Astrocyte (in vitro differentiated cells and primary cell): ENCODE results near the gene NADK.

ENCODE experiments used
- CTCF ChIP-seq: IDR thresholded peaks from 2 replicates; pipeline ENCODE4 v1.5.1; 2011; ENCODE audit warnings: low read depth, mild to moderate bottlenecking, inconsistent platforms, low read length, moderate library complexity; ENCODE audit not compliant: insufficient read depth
- EZH2 ChIP-seq: IDR thresholded peaks from 2 replicates; pipeline ENCODE4 v1.6.1; 2012; ENCODE audit warnings: mild to moderate bottlenecking, low read length, inconsistent platforms; ENCODE audit not compliant: insufficient read depth

- no peak for TF ChIP-seq CTCF
- TF ChIP-seq EZH2 = no peak
Observed at GRCh38 chr1:1730870-1731269, 47.4 kb downstream of the NADK start.
